Liver (tissue), 3 donors: Measurements from ENCODE around the gene RALGPS1.

Experiments
- ATF3 ChIP-seq: IDR thresholded peaks from 2 replicates; pipeline ENCODE4 v1.6.1; 2016; ENCODE audit warnings: antibody characterized with exemption
- CTCF ChIP-seq: fragments of 150-350 bp; IDR thresholded peaks from 2 replicates; pipeline ENCODE4 v1.5.1; 2017; ENCODE audit warnings: improper control_type of control experiment, low read depth, low read length; ENCODE audit not compliant: missing input control
- GABPA ChIP-seq, 2 donors: IDR thresholded peaks in 1 of 2; conservative IDR thresholded peaks in 1 of 2; 2 replicates each; pipeline ENCODE4 v1.6.1; 2016; ENCODE audit warnings: antibody characterized with exemption in 2 of 2, mild to moderate bottlenecking in 1 of 2, moderate library complexity in 1 of 2
- RAD21 ChIP-seq, 2 donors: IDR thresholded peaks; 2 replicates each; pipeline ENCODE4 v1.6.1; 2016; ENCODE audit warnings: antibody characterized with exemption in 2 of 2, mild to moderate bottlenecking in 2 of 2
- REST ChIP-seq: IDR thresholded peaks from 2 replicates; pipeline ENCODE4 v1.6.1; 2016; ENCODE audit warnings: antibody characterized with exemption, mild to moderate bottlenecking
- SP1 ChIP-seq: IDR thresholded peaks from 2 replicates; pipeline ENCODE4 v1.6.1; 2018; ENCODE audit warnings: antibody characterized with exemption, mild to moderate bottlenecking
- TAF1 ChIP-seq: conservative IDR thresholded peaks from 2 replicates; pipeline ENCODE4 v1.6.1; 2016; ENCODE audit warnings: antibody characterized with exemption, mild to moderate bottlenecking
- donor health status: healthy.
- donor health status: healthy.

- TF ChIP-seq CTCF (no peak), SP1 (no peak), REST (no peak), TAF1 (no peak), ATF3 (no peak), GABPA (IDR thresholded peaks at IDR 0.05 in 1 of 2, conservative IDR thresholded peaks at IDR 0.05 in 1 of 2) (no peak), RAD21 (IDR thresholded peaks at IDR 0.05) (no peak)
Measured at GRCh38 chr9:127203681-127204327, 289.2 kb downstream of the RALGPS1 start.
